Fibroblast of skin of scalp (primary cell): ENCODE results near the gene KRT84.
A peak's percentile ranks its signal among the peaks of the same experiment; 100 is the strongest.
"Not testable (repeated sequence)": the region's sequence is repeated elsewhere in the genome, so short reads cannot be mapped to it uniquely, and the experiment has no call there.

Experiments used
- DNase-seq: peaks from one replicate; pipeline ENCODE4 v3.0.0-alpha.2; 2013

KRT84 gene

DNA sequence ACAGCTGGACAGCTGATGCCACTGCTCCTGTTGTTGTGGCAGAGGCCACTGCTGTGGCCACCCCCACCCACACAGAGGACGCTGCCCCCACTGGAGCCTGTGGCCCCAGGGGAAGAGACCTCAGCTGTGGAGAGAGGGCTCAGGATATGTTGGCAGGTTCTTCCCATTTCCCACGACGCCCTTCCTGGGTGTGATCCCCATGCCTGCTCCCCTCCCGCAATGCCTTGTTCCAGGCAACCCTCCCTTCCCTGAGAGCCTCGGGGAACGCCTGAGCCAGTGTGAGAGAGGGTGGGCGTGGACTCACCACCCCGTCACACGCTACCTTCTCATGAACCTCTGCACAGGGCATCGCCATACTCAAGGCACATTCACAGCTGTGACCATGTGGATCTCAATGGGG is 26.4 kb upstream of the KRT84 start:
- no peak for DNase-seq

DNA sequence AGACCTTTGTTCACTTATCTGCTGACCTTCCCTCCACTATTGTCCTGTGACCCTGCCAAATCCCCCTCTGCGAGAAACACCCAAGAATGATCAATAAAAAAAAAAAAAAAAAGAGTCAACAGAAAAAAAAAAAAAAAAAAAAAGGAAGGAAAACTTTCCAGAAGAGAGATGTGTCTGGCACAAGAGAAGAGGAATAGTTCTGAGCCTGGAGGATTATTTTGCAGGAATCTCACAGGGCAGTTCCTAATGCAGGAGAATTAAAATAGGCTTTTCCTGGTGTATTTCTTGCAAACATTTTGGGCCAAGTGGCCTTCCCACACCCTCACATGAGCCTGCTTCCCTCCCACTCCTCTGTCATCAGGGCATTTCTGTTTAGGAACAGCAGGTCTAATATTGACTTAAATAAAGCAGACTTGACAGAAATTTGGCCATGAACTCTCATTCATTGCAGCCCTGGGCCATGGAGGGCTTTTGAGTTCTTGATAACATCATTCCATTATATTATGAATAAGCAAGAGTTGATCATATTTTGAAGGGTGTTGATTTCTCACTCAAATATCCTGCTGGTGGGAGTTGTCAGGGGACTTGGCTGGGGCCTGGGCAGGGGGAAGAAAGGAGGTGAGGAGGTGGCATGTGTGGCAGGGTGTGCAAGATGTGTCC is 25.3 kb upstream of the KRT84 start:
- not testable (repeated sequence) for DNase-seq

DNA sequence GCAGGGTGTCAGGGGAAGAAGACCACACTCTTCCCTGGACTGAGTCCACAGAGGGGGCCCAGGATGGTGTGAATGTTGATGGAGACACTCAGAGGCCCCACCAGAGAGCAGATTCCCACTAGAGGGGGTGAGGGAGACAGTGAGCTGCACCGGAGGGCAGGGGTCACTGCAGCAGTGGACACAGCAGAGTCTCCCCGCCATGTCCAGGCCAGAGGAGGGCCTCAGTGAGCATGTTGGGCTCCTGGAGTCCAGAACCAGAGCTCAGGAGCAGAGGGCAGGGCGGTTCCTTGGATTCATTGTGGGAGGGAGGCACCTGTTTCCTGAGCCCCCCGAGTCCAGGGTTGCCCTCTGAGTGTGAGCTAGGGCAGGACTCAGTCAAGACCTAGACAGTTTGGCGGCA is 22.5 kb upstream of the KRT84 start:
- DNase-seq: no peak

DNA sequence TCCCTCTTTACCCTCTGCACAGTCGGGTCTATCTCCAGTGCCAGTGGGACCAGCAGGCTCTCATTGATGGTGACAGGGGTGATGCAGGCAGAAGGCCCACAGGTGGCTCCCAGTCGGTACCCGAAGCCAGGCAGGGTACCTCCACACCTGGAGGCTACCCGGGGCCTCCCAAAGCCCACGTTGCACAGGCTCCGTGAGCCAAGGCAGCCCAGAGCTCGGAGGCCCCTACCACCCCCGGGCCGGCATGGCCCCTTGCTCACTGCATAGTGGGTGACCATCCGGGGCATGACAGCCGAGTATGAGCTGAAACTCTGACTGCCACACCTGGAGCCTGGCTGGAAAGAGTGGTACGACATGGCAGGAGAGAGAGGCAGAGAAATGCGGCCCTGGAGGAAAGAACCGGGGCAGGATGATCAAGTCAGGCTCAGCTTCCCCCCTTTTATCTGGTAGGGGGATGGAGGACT is 20.5 kb upstream of the KRT84 start, which contains the start of gene KRT82:
TSS of gene KRT82 (minus strand) at position 414 of the 464 bp plus-strand sequence. CDS start at position 356, 58 bp downstream.
- DNase-seq: no peak

DNA sequence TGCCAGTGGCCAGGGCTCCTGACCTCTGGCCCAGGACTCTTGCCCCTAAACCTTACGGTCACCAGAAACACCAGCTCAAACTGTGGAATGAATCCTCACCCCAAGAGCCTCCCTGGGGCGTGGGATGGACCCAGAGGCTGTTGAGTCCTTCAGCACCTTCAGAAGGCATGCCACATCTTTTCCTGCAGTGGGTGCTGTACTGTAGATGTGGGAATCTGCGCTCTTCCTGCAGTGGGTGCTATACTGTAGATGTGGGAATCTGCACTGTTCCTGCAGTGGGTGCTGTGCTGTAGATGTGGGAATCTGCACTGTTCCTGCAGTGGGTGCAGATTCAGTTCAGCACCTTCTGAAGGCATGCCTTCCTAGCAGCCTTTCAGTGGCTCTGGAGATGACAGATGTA is 19.5 kb upstream of the KRT84 start:
- no peak for DNase-seq

DNA sequence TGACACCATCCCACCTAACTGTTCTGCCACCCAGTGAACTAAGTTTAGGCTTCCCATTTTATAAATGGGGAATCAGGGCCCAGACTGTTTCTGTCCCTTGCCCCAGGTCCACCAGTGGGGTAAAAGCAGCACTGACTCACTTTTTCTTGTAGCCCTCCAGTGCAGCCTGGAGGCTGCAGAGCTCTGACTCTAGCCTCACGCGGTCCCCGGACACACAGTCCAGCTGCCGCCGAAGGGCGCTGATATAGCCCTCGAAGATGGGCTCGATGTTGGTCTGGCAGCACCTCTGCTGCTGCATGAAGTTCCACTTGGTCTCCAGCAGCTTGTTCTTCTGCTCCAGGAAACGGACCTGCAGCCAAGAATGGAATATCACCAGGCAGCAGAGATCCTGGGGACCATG is 18.1 kb upstream of the KRT84 start:
- DNase-seq: no peak

DNA sequence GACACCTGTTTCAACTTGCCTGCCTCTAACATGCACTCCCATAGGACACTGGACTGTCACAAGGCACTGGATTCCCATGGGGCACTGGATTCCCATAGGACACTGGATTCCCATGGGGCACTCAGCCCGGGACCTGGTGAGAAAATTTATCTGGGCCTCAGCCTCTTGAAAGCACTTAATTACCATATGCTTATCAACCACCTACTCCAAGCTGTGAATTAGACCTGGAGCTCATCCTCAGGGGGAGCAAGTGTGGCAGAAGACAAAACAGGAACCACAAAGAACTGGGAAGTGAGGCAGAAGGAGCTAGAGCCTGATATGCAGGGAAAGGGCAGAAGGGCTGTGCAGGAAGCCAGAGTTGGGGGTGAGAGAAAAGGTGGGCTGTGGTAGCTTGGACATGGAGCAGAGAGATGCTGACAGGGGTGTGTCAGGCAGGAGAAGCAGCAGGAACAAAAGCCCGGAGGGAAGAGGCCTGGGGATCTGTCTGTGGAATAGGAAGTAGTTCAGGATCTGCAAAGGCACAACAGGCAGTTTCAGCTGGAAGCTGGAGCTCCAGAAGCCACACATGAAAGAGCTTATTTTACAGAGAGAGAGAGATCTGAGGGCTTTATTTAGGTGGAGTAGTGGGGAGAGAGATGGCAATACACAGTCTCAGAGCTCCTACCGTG is 17.6 kb upstream of the KRT84 start:
- DNase-seq: no peak

DNA sequence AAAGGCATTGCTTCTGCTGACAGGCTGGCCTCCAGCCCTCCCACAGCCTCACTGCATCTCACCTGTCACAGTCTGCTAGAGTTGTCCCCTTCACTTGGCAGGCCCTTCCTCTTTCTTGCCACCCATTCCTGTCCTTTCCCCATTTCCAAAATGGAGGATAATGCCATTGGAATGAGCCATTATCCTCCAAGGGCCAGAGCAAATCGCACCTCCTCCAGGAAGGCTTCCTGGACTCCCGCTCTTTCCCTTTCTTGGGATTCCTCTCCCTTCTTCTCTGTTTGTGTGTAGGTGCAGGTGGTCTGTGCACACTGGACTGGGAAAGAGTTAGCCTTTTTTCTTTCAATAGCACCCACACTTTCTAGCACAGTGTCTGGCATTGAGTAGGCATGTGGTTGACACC is 16.9 kb upstream of the KRT84 start:
- DNase-seq: no peak

DNA sequence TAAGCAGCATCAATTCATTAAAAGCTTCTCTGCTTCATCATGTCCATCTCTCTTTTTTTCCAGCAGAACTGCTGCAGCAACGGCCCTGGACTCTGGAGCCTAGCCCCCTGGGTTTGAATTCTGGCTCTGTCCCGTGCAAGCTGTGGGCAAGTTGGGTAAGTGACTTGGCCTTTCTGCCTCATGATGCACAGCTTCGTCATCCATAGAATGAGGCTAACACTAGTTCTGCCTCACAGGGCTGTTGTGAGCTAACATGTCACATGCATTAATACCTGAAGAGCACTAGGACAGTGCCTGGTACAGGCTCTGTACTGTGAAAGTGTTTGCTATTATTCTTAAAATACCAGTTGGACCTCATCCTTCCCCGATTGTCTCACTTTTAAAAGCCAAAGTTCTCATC is 16.5 kb upstream of the KRT84 start:
- DNase-seq: no peak

DNA sequence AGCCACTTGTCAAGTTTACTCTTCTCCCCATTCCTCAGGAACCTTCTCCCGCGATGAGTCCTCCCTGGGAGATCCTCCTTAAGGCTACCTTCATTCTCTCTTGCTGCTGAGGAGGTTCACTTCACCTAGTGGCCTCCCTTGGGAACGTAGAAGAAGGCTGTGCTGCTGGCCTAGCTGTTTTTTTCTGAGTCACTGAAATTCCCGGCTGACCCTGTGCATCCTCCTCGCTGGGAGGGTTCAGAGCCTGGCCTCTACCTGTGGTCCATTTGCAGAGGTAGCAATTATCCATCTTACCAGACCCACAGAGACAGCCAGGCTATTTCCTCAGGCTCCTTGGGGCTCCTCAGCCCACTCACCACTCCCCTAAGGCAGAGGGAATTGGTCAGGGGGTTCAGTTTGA is 16.1 kb upstream of the KRT84 start:
- DNase-seq: no peak

DNA sequence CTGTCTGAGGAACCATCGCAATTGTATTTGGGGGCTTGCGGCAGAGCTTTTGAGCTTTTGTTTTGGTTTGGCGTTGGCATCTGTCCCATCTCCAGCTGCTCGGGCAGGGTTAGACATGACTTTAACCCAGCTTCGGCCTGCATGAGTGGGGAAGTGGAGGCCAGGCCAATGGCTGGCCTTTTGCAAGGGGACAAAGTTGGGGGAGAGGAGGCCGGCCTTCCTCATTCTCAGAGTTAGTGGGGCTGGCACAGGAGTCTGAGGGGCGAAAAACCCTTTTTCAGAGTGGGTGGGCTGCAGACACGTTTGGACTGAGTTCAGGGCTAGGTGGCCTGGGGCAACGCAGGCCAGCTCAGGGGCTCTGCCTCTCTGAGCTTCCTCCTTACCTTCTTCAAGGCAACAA is 15.5 kb upstream of the KRT84 start:
- no peak for DNase-seq

DNA sequence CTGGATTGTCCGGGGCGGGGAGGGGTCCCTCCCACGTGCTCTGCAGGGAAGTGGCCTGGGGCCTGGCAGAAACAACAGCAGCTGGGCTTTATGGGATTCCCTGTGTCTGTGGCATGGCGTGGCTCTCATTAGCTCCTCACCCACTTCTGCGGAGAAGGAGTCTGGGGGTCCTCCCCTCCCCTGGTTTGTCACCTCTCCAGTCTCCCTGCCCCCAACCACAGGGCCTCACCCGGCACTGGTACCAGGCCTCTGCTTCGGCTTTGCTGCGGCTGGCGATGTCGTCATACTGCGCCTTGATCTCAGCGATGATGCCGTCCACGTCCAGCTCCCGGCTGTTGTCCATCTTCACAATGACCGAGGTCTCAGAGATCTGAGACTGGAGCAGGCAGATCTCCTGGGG is 14.3 kb upstream of the KRT84 start:
- DNase-seq: no peak

DNA sequence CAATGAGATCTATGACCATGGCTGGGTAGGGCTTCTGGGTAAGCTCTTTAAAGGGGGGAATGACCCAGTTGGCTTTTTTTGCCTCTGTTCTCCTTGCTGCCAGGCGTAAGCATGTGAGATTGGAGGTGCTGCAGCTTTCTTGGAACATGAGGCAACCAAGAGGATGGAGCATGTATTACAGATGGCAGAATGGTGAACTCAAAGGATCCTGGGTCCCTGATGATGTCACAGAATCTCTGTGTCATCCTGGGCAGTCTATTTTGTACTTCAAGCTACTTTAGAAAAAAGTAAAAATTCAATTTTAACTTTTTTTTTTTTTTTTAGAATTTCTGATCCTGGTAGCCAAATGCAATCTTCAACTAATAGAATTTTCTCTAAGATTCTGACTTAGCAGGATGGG is 12.7 kb upstream of the KRT84 start:
- DNase-seq: no peak

DNA sequence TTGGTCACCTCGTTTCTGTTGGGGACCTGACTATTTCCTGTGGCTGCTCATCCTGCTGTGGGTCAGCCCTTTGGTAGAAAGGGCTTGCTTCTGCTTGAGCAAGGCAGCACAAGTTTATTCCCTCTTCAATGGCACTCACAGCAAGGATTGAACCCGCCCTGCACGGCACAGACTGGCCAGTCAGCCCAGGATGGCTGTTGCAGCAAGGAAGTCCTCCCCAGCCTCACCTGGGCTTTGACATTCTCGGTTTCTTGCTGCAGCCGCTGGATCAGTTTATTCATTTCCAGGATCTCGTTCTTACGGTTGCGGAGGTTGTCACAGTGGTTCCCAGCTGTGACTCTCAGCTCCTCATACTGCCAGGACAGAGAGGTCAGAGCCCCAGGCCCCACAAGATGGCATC is 11.2 kb upstream of the KRT84 start:
- no peak for DNase-seq

DNA sequence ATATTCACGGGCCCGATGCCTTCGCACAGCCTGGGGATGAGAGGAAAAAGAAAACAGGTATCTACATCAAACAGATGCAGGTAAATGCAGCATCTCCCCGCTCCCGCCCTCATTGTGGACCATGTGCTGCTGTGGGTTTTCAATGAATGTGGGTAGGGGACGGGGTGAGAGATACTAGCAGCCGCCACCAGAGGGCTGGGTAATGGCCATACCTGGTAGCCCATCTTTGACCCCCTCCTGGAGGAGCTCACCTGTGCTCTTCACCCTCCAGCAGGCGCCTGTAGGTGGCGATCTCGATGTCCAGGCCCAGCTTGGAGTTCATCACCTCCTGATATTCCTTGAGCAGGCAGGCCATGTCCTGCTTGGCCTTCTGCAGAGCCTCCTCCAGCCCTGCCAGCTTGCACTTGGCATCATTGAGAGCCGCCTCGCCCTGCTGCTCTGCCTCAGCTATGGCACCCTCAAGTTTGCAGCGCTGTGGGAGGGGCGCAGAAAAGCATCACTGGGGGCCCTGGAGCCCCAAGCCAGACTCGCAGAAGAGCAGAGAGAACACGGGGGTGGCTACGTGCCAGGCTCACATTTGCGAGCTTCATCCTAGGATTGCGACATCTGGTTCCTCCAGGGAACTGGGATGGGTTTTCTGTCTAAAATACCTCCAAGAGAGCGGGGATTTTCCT is 10.4 kb upstream of the KRT84 start:
- peak; percentile 31 for DNase-seq

DNA sequence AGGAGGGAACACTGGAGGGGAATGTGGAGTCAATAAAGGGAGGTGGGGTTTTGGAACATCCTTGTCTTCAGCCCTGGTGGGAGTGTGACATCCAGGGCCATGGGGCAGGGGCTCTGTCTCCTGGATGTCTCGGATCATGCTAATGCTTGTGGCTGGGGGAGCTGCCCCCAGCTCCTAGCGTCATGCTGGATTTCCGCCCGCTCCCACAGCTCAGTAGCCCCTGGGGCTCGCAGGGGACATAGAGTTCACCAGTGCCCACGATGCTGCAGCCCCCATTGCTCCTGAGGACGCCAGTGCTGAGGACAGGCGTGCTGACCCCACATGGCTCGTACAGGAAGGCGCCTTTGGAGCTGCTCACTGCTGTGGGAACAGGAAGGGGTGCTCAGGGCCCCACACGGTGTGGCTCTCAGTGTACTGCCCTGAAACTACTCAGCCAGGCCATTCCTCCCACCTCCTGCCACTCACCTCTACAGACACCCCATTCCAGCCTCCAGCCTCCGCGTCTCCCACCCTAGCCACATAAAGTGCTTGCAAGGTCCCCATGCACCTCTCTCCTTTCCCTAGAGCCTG is 9.5 kb upstream of the KRT84 start:
- DNase-seq: no peak

DNA sequence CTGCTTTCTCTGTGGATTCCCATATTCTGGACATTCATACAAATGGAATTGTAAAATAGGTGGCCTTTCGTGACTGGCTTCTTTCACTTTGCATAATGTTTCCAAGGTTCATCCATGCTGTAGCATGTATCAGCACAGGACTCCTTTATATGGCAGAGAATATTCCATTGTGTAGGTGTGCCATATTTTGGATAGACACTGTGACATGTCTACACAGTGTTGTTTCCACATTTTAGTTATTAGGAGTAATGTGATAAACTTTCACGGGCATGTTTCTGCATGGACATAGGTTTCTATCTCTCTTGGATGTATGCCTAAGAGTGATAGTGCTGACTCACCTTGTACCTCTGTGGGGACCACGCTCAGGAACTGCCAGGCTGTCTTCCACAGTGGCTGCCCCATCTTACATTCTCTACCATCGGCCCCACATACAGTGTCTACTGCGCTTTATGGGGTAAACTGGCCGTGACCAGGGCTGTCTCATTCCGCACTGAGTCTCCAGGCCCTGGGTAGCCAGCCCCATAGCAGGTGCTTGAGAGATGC is 7.1 kb upstream of the KRT84 start:
- no peak for DNase-seq

DNA sequence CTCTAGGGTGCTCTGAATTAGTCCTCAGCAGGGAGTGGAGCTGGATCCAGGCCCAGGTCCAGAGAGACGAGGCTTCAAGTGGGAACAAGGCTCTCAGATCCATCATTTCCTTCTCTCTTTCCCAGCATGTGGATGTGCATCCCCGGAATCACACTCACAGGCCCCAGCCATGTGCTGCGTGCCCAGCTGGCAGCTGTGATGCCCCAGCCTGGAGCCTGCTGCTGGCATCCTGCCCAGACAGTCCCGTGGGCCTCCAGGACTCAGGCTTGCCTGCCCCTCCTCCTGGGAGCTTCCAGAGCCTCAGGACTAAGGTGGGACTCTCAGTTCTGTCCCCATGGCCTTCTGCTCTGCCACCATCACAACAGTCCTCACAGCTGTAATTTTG is 6.2 kb upstream of the KRT84 start:
- peak; percentile 46 for DNase-seq

DNA sequence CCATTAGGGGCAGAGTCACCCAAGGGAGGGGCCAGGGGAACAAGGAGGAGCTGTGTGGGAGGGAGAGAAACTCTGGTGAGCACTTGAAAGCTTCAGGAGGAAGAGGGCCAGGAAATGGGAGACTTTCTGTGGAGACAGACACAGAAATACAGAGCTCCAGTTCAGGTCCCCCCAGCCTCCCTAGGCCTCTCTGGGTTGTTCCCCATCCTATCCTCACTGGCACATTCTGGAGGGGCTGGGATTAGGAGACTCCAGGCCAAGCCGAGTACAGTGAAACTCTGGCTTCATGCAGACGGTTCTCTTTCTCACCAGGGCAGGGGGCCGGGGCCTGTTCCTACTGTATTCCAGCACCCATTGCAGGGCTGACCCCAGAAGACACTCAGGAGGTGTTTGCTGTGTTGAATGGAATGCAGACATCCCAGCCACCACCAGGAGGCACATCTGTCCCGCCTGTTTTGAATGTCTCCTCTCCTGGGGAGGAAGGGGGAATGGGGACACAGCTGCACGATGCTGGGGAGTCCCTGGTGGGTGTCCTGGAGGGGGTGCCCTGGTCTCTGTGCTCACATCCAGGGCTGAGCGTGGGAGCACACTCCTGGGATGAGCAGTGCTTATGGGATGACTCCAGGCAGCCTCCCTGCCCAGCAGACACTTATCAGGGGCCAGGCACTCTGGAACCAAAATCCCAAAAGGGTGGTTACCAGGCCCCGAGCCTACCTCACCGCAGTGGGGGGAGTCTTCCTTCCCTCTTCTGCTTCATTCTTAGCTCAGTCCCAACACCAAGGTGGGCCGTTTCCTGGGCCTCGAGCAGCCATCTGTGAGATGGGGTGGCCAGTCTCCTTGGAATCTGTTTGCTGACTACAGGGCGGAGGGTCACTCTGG is 5.5 kb upstream of the KRT84 start:
- DNase-seq: peak; percentile 45

DNA sequence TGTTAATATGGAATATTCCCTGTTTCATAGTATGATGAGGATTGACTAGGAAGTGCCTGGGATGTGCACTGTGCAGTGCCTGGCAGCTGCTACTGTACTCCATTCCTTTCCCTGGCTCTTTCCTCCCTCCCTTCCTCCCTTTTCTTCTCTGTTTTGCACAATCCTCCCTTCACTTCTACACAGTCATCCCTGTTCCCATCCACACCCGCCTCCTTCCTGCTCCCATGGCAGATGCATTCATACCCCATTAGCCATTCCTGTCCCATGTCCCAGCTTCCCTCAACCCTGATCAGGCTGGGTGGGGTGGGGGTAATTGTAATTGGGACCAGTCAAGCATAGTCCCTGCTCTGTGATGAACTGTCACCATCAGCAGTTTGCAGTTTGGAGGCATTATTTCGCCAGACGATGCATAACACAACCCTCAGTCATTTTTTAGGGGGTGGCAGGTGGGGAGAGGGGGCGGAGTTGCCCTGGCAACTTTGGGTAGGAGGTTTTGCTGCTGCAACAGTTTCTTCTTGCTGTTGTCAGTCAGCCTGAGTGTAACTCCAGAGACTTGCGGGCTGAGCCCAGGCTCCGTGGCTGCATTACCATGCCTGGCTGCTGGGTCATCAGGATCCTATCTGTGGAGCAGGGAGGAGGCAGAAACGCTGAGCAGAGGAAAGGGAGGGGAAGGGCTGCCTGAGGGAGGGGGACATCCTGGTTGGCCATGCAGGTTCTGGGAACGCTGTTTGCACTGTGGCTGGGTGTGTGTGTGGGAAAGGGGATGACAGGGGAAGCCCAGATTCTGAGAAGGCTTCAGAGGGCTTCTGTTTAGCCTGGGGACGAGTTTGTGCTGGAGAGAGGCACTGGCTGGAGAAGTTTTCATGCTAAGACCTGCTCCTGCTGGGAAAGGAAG is 4.1 kb upstream of the KRT84 start:
- DNase-seq: peak; percentile 29

DNA sequence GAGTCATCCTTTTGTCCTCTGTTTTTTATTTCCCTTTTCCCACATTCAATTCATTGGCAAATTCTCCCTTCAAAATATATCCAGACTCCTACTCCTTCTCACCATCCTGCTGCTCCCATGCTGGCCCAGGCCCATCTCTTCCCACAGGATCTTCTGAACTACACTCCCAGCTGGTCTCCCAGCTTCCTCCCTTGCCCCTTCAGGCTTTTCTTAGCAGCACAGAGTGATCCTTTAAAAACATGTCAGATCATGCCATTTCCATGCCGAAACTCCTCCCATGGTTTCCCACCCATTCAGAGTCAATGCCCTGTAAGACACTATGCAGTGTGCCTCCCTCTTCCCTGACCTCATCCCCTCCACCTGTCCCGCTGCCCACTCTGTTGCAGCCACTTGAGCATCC is 2.4 kb upstream of the KRT84 start:
- no peak for DNase-seq
